ENCODE data around the gene UBE3D.

Gene UBE3D, protein sequence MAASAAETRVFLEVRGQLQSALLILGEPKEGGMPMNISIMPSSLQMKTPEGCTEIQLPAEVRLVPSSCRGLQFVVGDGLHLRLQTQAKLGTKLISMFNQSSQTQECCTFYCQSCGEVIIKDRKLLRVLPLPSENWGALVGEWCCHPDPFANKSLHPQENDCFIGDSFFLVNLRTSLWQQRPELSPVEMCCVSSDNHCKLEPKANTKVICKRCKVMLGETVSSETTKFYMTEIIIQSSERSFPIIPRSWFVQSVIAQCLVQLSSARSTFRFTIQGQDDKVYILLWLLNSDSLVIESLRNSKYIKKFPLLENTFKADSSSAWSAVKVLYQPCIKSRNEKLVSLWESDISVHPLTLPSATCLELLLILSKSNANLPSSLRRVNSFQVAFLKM

DNA sequence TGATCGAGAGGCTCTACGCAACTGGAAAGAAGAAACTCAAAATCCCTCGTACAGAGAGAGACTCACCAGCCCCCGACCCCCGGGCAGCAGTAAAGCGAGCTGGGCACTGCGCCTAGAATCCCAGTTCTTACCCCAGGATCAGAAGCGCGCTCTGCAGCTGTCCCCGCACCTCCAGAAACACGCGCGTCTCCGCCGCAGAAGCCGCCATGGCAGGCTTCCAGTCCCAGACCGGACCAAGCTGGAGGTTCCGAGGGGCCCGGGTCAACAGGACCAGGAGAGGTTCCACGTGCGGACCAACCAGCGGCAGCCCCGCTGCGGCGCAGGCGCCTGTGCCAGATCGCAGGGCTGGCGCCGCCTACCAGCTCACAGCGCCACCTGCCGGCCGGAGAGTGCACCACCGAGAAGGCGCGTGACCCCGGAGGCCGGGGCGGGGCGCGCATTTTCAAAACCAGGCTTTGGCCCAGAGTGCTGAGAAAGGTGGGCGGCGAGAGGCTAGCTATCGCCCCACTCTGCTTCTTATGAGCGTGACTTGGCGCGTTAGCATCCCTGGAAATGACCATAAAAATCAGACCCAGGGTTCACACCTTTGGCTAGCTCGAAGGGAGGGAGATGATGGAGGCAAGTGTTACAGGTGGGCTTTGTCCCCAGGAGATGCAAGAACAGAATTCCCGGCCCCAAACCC, at the start of gene UBE3D:
TSS of gene UBE3D (minus strand) at position 331 of the 682 bp plus-strand sequence. CDS start at position 208, 123 bp downstream.
- H4K20me1 ChIP-seq (ENCODE audit: low read depth, low read length), result no peaks in the 10 kb centered on the region
- no peaks in the 10 kb centered on the region for H3K36me3 ChIP-seq (ENCODE audit: low read length)
- peak within 1 kb of the TSS; percentile 82 for H3K27ac ChIP-seq (ENCODE audit: low read depth, low read length)
- no peaks in the 10 kb centered on the region for H3K9me2 ChIP-seq (replicated peaks; ENCODE audit: insufficient read depth, low read length)
- peak within 1 kb of the TSS; percentile 97 for H3K9ac ChIP-seq (ENCODE audit: low read length)
- peak within 1 kb of the TSS; percentile 93 for H2AFZ ChIP-seq (ENCODE audit: low read depth, low read length, severe bottlenecking)
- peak within 1 kb of the TSS; percentile 96 for H3K4me2 ChIP-seq (ENCODE audit: low read depth, low read length, poor library complexity, severe bottlenecking)
- H3K27me3 ChIP-seq (ENCODE audit: low read length), result no peaks in the 10 kb centered on the region
- H3K9me3 ChIP-seq (ENCODE audit: insufficient read depth, low read length), result no peaks in the 10 kb centered on the region
- H3K4me3 ChIP-seq (ENCODE audit: insufficient read depth, low read length, poor library complexity, severe bottlenecking), result peak within 1 kb of the TSS; percentile 94
- no peak for TF ChIP-seq EZH2phosphoT487 (conservative IDR thresholded peaks at IDR 0.05; ENCODE audit: low read length)
- TF ChIP-seq, protein P1, sequence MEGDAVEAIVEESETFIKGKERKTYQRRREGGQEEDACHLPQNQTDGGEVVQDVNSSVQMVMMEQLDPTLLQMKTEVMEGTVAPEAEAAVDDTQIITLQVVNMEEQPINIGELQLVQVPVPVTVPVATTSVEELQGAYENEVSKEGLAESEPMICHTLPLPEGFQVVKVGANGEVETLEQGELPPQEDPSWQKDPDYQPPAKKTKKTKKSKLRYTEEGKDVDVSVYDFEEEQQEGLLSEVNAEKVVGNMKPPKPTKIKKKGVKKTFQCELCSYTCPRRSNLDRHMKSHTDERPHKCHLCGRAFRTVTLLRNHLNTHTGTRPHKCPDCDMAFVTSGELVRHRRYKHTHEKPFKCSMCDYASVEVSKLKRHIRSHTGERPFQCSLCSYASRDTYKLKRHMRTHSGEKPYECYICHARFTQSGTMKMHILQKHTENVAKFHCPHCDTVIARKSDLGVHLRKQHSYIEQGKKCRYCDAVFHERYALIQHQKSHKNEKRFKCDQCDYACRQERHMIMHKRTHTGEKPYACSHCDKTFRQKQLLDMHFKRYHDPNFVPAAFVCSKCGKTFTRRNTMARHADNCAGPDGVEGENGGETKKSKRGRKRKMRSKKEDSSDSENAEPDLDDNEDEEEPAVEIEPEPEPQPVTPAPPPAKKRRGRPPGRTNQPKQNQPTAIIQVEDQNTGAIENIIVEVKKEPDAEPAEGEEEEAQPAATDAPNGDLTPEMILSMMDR (IDR thresholded peaks at IDR 0.05; ENCODE audit: insufficient read depth, low read length, poor library complexity, severe bottlenecking), result peak; percentile 89
- H3F3A ChIP-seq (ENCODE audit: insufficient read depth), result peaks cover 26% of the 10 kb centered on the region
- H3K79me2 ChIP-seq (ENCODE audit: insufficient read depth, low read length), result peaks cover 72% of the 10 kb centered on the region

DNA sequence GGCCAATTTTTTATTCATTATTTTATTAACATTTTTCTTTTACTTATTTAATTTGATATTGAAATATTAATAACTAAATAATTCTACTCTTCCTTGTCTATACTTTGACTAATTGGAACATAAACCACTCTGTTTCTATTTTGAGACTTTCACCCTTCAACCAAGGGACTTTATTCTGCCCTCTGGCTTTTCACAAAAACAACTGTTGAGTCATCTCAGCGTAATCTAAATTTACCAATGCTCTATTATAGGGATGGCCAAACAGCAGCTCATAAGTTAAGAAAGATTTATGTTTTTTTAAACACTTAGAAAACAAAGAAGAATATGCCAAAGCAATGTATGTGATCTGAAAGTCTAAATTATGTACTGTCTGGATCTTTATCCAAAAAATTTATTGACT, 48.5 kb upstream of the UBE3D start:
- H3K9me3 ChIP-seq (ENCODE audit: insufficient read depth, low read length), result no peaks in the 10 kb centered on the region
- H3K9ac ChIP-seq (ENCODE audit: low read length), result no peak overlapping the region
- no peak overlapping the region for H3K27ac ChIP-seq (ENCODE audit: low read depth, low read length)
- H4K20me1 ChIP-seq (ENCODE audit: low read depth, low read length), result no peaks in the 10 kb centered on the region
- H2AFZ ChIP-seq (ENCODE audit: low read depth, low read length, severe bottlenecking), result no peak overlapping the region
- TF ChIP-seq EZH2phosphoT487 (conservative IDR thresholded peaks at IDR 0.05; ENCODE audit: low read length), result no peak
- TF ChIP-seq, protein P1 (IDR thresholded peaks at IDR 0.05; ENCODE audit: insufficient read depth, low read length, poor library complexity, severe bottlenecking), result no peak
- no peaks in the 10 kb centered on the region for H3K27me3 ChIP-seq (ENCODE audit: low read length)
- no peaks in the 10 kb centered on the region for H3K79me2 ChIP-seq (ENCODE audit: insufficient read depth, low read length)
- no peaks in the 10 kb centered on the region for H3F3A ChIP-seq (ENCODE audit: insufficient read depth)
- peaks cover 28% of the 10 kb centered on the region; the same call in 1 of the 2 replicates for H3K36me3 ChIP-seq (ENCODE audit: low read length)
- H3K4me2 ChIP-seq (ENCODE audit: low read depth, low read length, poor library complexity, severe bottlenecking), result no peak overlapping the region
- H3K4me3 ChIP-seq (ENCODE audit: insufficient read depth, low read length, poor library complexity, severe bottlenecking), result no peak overlapping the region
- no peaks in the 10 kb centered on the region for H3K9me2 ChIP-seq (replicated peaks; ENCODE audit: insufficient read depth, low read length)

DNA sequence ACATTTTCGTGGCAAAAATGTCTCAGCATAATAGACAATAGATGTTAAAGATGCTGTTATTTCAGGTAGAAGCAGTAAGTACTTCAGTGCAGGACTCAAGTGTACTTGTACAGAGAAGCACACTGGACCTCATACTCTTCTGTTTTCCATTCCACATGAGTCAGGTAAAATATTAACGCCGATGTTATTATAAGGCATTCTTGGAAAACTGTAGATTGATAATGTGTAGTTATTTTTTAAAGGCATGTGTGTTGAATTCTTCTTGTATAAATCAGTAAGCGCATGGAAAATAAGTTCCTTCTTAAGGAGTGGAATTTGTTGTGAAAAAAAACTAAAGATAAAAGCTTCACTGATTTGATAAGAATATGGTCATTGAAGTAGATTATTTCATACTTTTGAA, 47.6 kb upstream of the UBE3D start:
- TF ChIP-seq, protein P1 (IDR thresholded peaks at IDR 0.05; ENCODE audit: insufficient read depth, low read length, poor library complexity, severe bottlenecking), result no peak
- TF ChIP-seq EZH2phosphoT487 (conservative IDR thresholded peaks at IDR 0.05; ENCODE audit: low read length), result no peak
- H3K9me2 ChIP-seq (replicated peaks; ENCODE audit: insufficient read depth, low read length), result no peaks in the 10 kb centered on the region
- H3K4me3 ChIP-seq (ENCODE audit: insufficient read depth, low read length, poor library complexity, severe bottlenecking), result no peak overlapping the region
- H3K4me2 ChIP-seq (ENCODE audit: low read depth, low read length, poor library complexity, severe bottlenecking), result no peak overlapping the region
- no peaks in the 10 kb centered on the region for H3K27me3 ChIP-seq (ENCODE audit: low read length)
- no peak overlapping the region for H3K9ac ChIP-seq (ENCODE audit: low read length)
- H3K79me2 ChIP-seq (ENCODE audit: insufficient read depth, low read length), result no peaks in the 10 kb centered on the region
- H3K9me3 ChIP-seq (ENCODE audit: insufficient read depth, low read length), result no peaks in the 10 kb centered on the region
- H3F3A ChIP-seq (ENCODE audit: insufficient read depth), result no peaks in the 10 kb centered on the region
- no peak overlapping the region for H3K27ac ChIP-seq (ENCODE audit: low read depth, low read length)
- H2AFZ ChIP-seq (ENCODE audit: low read depth, low read length, severe bottlenecking), result no peak overlapping the region
- H3K36me3 ChIP-seq (ENCODE audit: low read length), result peaks cover 26% of the 10 kb centered on the region; the same call in 1 of the 2 replicates
- no peaks in the 10 kb centered on the region for H4K20me1 ChIP-seq (ENCODE audit: low read depth, low read length)
